Measurements from ENCODE around the gene ZNF837. TPM values are rescaled to one million over a fixed set of nuclear protein-coding genes. Genes with fewer than 3 reads are reported as not detected.

Gene ZNF837
- total and polyA plus RNA-seq, 2 of the 13 experiments (the other 11 are each of a cell fraction or from before 2014, with no cell fraction given), result 0.29 to 1.3 TPM

- TF ChIP-seq RFX3 (CRISPR knock-in tag; IDR thresholded peaks at IDR 0.05), result no peak
- no peak for TF ChIP-seq PHF5A (CRISPR knock-in tag; IDR thresholded peaks at IDR 0.05; ENCODE audit: low read depth, unreplicated experiment)
- TF ChIP-seq MXD4 (CRISPR knock-in tag; IDR thresholded peaks at IDR 0.05), result peak; percentile 93
- TF ChIP-seq CTCF (CRISPR knock-in tag; IDR thresholded peaks at IDR 0.05), result no peak
- no peak for TF ChIP-seq CREB3 (CRISPR knock-in tag; IDR thresholded peaks at IDR 0.05)
- TF ChIP-seq SKI (IDR thresholded peaks at IDR 0.05; ENCODE audit: partially characterized antibody), result no peak
- TF ChIP-seq SETDB1 (CRISPR knock-in tag; IDR thresholded peaks at IDR 0.05; ENCODE audit: borderline replicate concordance), result no peak
- peak; percentile 92 for TF ChIP-seq ZNF574 (CRISPR knock-in tag; IDR thresholded peaks at IDR 0.05)
- TF ChIP-seq ZNF446 (CRISPR knock-in tag; IDR thresholded peaks at IDR 0.05), result no peak; the same call in 1 of the 2 replicates
- peak; percentile 95 for TF ChIP-seq ZNF589 (CRISPR knock-in tag; conservative IDR thresholded peaks at IDR 0.05)
- no peak for TF ChIP-seq ZBTB20 (CRISPR knock-in tag; IDR thresholded peaks at IDR 0.05; ENCODE audit: borderline replicate concordance, low read depth)
- TF ChIP-seq STAT6 (CRISPR knock-in tag; IDR thresholded peaks at IDR 0.05; ENCODE audit: borderline replicate concordance), result peak; percentile 84; the same call in 1 of the 2 replicates
- TF ChIP-seq TEAD3 (CRISPR knock-in tag; optimal IDR thresholded peaks at IDR 0.05; ENCODE audit: borderline replicate concordance), result no peak
- TF ChIP-seq REL (CRISPR knock-in tag; conservative IDR thresholded peaks at IDR 0.05), result 0 out of 2 replicates have a peak, but pooled peaks have one; percentile 90
- TF ChIP-seq ZMYM3 (CRISPR knock-in tag; IDR thresholded peaks at IDR 0.05), result no peak; the same call in 1 of the 2 replicates
- 0 out of 2 replicates have a peak, but pooled peaks have one; percentile 26 for TF ChIP-seq ZNF713 (CRISPR knock-in tag; IDR thresholded peaks at IDR 0.05)
- peak; percentile 32 for TF ChIP-seq FOSL2 (CRISPR knock-in tag; IDR thresholded peaks at IDR 0.05)
- TF ChIP-seq FOXK2 (IDR thresholded peaks at IDR 0.05), result no peak; the same call in 1 of the 2 replicates
- peak; percentile 99 for TF ChIP-seq DRAP1 (CRISPR knock-in tag; IDR thresholded peaks at IDR 0.05)
- TF ChIP-seq ZNF441 (CRISPR knock-in tag; IDR thresholded peaks at IDR 0.05; ENCODE audit: borderline replicate concordance), result peak; percentile 63; the same call in 1 of the 2 replicates
Measured at GRCh38 chr19:58386576-58387337, 5.9 kb upstream of the ZNF837 start, which contains the start of gene RPS5 (continued).
